ENCODE results near the gene SPOCK1. TPM values are rescaled to one million over a fixed set of nuclear protein-coding genes. Genes with fewer than 3 reads are reported as not detected.

SPOCK1 gene
- total and polyA plus RNA-seq, 4 donors: 0.07 to 0.18 (median 0.17) TPM; not detected in 1

GRCh38 chr5:137313526-137314175 is 185.5 kb downstream of the SPOCK1 start:
- TF ChIP-seq CTCF (IDR thresholded peaks at IDR 0.05; ENCODE audit: low read depth, low read length, missing input control) (no peak), HNF4G (IDR thresholded peaks at IDR 0.05) (no peak), GABPA (IDR thresholded peaks at IDR 0.05 in 1 of 2, conservative IDR thresholded peaks at IDR 0.05 in 1 of 2) (no peak), JUND (IDR thresholded peaks at IDR 0.05) (no peak), EGR1 (IDR thresholded peaks at IDR 0.05; ENCODE audit: low read depth in 2 of 2) (no peak), RXRA (IDR thresholded peaks at IDR 0.05) (no peak), FOXA2 (IDR thresholded peaks at IDR 0.05) (no peak), MAX (IDR thresholded peaks at IDR 0.05) (no peak), YY1 (IDR thresholded peaks at IDR 0.05) (no peak), FOXA1 (IDR thresholded peaks at IDR 0.05) (no peak), REST (IDR thresholded peaks at IDR 0.05) (no peak), NR2F2 (IDR thresholded peaks at IDR 0.05) (no peak), RAD21 (IDR thresholded peaks at IDR 0.05) (no peak), HNF4A (conservative IDR thresholded peaks at IDR 0.05) (no peak), ATF3 (IDR thresholded peaks at IDR 0.05) (no peak), ZBTB33 (IDR thresholded peaks at IDR 0.05) (no peak), TAF1 (conservative IDR thresholded peaks at IDR 0.05) (no peak), SP1 (IDR thresholded peaks at IDR 0.05) (no peak)
- Histone ChIP-seq H3K4me3 (ENCODE audit: low read depth in 1 of 3, low read length in 3 of 3) (no peak overlapping the region), H3K9ac (ENCODE audit: low read depth in 1 of 2, low read length in 2 of 2) (no peak overlapping the region), H3K9me3 (ENCODE audit: control insufficient read depth in 4 of 4, low read length in 3 of 4) (no peaks in the 10 kb centered on the region), H3K36me3 (ENCODE audit: control insufficient read depth in 4 of 4, insufficient read depth in 3 of 4, low read depth in 1 of 4, low read length in 3 of 4) (no peaks in the 10 kb centered on the region), H3K27ac (ENCODE audit: low read depth in 1 of 2, low read length in 2 of 2) (no peak overlapping the region), H3K4me1 (ENCODE audit: control insufficient read depth in 4 of 4, insufficient read depth in 4 of 4, low read length in 3 of 4) (no peaks in the 10 kb centered on the region), H3K27me3 (ENCODE audit: control insufficient read depth in 4 of 4, insufficient read depth in 4 of 4, low read length in 3 of 4) (peaks cover 0 to 6% (median 0%) of the 10 kb centered on the region in 4 donors)
- no peak for DNase-seq (ENCODE audit: low spot score)
- 59% methylated on average over 2 of the region's 2 CpGs for WGBS
